ENCODE data around the gene DEPDC1B. TPM values are rescaled to one million over a fixed set of nuclear protein-coding genes. Genes with fewer than 3 reads are reported as not detected.

DEPDC1B gene
- total and polyA plus RNA-seq, 4 donors = 0.17 to 26.3 (median 0.52) TPM

DNA sequence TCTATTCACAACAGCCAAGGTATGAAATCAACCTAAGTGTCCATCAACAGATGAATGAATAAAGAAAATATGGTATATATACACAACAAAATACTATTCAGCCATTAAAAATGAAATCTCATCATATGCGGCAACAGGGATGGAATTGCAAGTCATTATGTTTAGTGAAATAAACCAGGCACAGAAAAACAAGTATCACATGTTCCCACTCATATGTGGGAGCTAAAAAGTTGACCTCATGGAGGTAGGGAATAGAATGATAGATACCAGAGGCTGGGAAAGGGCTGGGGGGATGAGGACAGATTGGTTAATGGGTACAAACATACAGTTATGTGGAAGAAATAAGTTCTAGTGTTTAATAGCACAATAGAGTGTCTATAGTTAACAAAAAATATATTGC, 149.7 kb downstream of the DEPDC1B start:
- TF ChIP-seq CTCF (IDR thresholded peaks at IDR 0.05; ENCODE audit: low read depth, low read length, missing input control) (no peak), YY1 (IDR thresholded peaks at IDR 0.05) (no peak), GABPA (IDR thresholded peaks at IDR 0.05 in 1 of 2, conservative IDR thresholded peaks at IDR 0.05 in 1 of 2) (no peak), HNF4A (conservative IDR thresholded peaks at IDR 0.05) (no peak), NR2F2 (IDR thresholded peaks at IDR 0.05) (no peak), FOXA2 (IDR thresholded peaks at IDR 0.05) (no peak), HNF4G (IDR thresholded peaks at IDR 0.05) (no peak), RXRA (IDR thresholded peaks at IDR 0.05) (no peak), REST (IDR thresholded peaks at IDR 0.05) (no peak), ZBTB33 (IDR thresholded peaks at IDR 0.05) (no peak)
- TF ChIP-seq, protein P1, sequence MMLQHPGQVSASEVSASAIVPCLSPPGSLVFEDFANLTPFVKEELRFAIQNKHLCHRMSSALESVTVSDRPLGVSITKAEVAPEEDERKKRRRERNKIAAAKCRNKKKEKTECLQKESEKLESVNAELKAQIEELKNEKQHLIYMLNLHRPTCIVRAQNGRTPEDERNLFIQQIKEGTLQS (IDR thresholded peaks at IDR 0.05) = no peak
- TF ChIP-seq, protein P2, sequence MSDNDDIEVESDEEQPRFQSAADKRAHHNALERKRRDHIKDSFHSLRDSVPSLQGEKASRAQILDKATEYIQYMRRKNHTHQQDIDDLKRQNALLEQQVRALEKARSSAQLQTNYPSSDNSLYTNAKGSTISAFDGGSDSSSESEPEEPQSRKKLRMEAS (IDR thresholded peaks at IDR 0.05) = no peak

GRCh38 chr5:60549841-60550240, 150.1 kb downstream of the DEPDC1B start:
- WGBS = 61% methylated on average over 3 of the region's 3 CpGs
- H3K4me1 ChIP-seq (ENCODE audit: control insufficient read depth in 4 of 4, insufficient read depth in 4 of 4, low read length in 3 of 4) = no peaks in the 10 kb centered on the region
- H3K27me3 ChIP-seq (ENCODE audit: control insufficient read depth in 4 of 4, insufficient read depth in 4 of 4, low read length in 3 of 4) = no peaks in the 10 kb centered on the region
- no peaks in the 10 kb centered on the region for H3K36me3 ChIP-seq (ENCODE audit: control insufficient read depth in 4 of 4, insufficient read depth in 3 of 4, low read depth in 1 of 4, low read length in 3 of 4)
- TF ChIP-seq CTCF (IDR thresholded peaks at IDR 0.05; ENCODE audit: low read depth, low read length, missing input control) = no peak
- TF ChIP-seq YY1 (IDR thresholded peaks at IDR 0.05) = no peak
- no peaks in the 10 kb centered on the region for H3K9me3 ChIP-seq (ENCODE audit: control insufficient read depth in 4 of 4, low read length in 3 of 4)
- H3K9ac ChIP-seq (ENCODE audit: low read depth in 1 of 2, low read length in 2 of 2) = no peak overlapping the region
- H3K4me3 ChIP-seq (ENCODE audit: low read depth in 1 of 3, low read length in 3 of 3) = no peak overlapping the region
- no peak for DNase-seq (ENCODE audit: low spot score)
- H3K27ac ChIP-seq (ENCODE audit: low read depth in 1 of 2, low read length in 2 of 2) = no peak overlapping the region

More for the DNA sequence above, 149.7 kb downstream of the DEPDC1B start:
- H3K4me1 ChIP-seq (ENCODE audit: control insufficient read depth in 4 of 4, insufficient read depth in 4 of 4, low read length in 3 of 4) = no peaks in the 10 kb centered on the region
- H3K27ac ChIP-seq (ENCODE audit: low read depth in 1 of 2, low read length in 2 of 2) = no peak overlapping the region
- DNase-seq (ENCODE audit: low spot score) = no peak
- H3K4me3 ChIP-seq (ENCODE audit: low read depth in 1 of 3, low read length in 3 of 3) = no peak overlapping the region
- H3K9ac ChIP-seq (ENCODE audit: low read depth in 1 of 2, low read length in 2 of 2) = no peak overlapping the region
- no peaks in the 10 kb centered on the region for H3K27me3 ChIP-seq (ENCODE audit: control insufficient read depth in 4 of 4, insufficient read depth in 4 of 4, low read length in 3 of 4)
- no peaks in the 10 kb centered on the region for H3K36me3 ChIP-seq (ENCODE audit: control insufficient read depth in 4 of 4, insufficient read depth in 3 of 4, low read depth in 1 of 4, low read length in 3 of 4)
- no peaks in the 10 kb centered on the region for H3K9me3 ChIP-seq (ENCODE audit: control insufficient read depth in 4 of 4, low read length in 3 of 4)
- 94% methylated on average over 1 of the region's 1 CpG for WGBS

Other genes starting within 250 kb of the DEPDC1B start
- gene ELOVL7, start 144.1 kb upstream of the DEPDC1B start, total RNA-seq = 1 to 10 TPM; 1.1 to 2.3 TPM
- under 1 TPM; 0.21 to 0.43 TPM for gene ELOVL7, start 144.1 kb upstream of the DEPDC1B start, polyA plus RNA-seq
- 10 to 100 TPM in 1 of 2 donors, 1 to 10 TPM in 1; 8.3 to 14.5 TPM for gene ERCC8, start 244.9 kb upstream of the DEPDC1B start, total RNA-seq
- gene ERCC8, start 244.9 kb upstream of the DEPDC1B start, polyA plus RNA-seq = 1 to 10 TPM; 2.6 to 4.1 TPM
- gene NDUFAF2, start 245.0 kb upstream of the DEPDC1B start, total RNA-seq = 1 to 10 TPM; 4.3 to 5.4 TPM
- 10 to 100 TPM; 19.6 to 21.3 TPM for gene NDUFAF2, start 245.0 kb upstream of the DEPDC1B start, polyA plus RNA-seq